Vagina (tissue), 2 donors: ENCODE results near the gene RABL6.
"Not testable (repeated sequence)": the region's sequence is repeated elsewhere in the genome, so short reads cannot be mapped to it uniquely, and the experiment has no call there.

Source experiments
- CTCF ChIP-seq, 3 experiments: fragments of 450-650 bp in 2 of 3; fragments of 200-600 bp in 1 of 3; sonication (generic) in 1 of 3; IDR thresholded peaks; one replicate each; pipeline ENCODE4 v1.5.1; 2017 to 2019; ENCODE audit warnings: antibody characterized with exemption in 3 of 3, mild to moderate bottlenecking in 2 of 3, moderate library complexity in 2 of 3
- POLR2A ChIP-seq, 2 donors: fragments of 450-650 bp; IDR thresholded peaks; one replicate each; pipeline ENCODE4 v1.6.1; 2017; ENCODE audit warnings: antibody characterized with exemption in 2 of 2, mild to moderate bottlenecking in 2 of 2, moderate library complexity in 2 of 2
- POLR2AphosphoS5 ChIP-seq, 2 donors: sonication (generic); formaldehyde crosslinking; IDR thresholded peaks; one replicate each; pipeline ENCODE4 v1.9.0; 2017; ENCODE audit warnings: antibody characterized with exemption in 2 of 2, mild to moderate bottlenecking in 2 of 2, low read depth in 1 of 2; ENCODE audit not compliant: insufficient read depth in 1 of 2

- not testable (repeated sequence) for TF ChIP-seq CTCF (IDR thresholded peaks at IDR 0.05); POLR2A (IDR thresholded peaks at IDR 0.05); POLR2AphosphoS5 (IDR thresholded peaks at IDR 0.05; ENCODE audit: insufficient read depth in 1 of 2, low read depth in 1 of 2)
Observed at GRCh38 chr9:136866898-136867421, 59.2 kb downstream of the RABL6 start.
